Gastrocnemius medialis (tissue), 4 donors: ENCODE data around the gene GPRIN1. TPM values are rescaled to one million over a fixed set of nuclear protein-coding genes. Genes with fewer than 3 reads are reported as not detected.

Experiments
- ATAC-seq, 2 donors: fragments of 150-250 bp; one replicate each; pipeline ENCODE4 v1.9.1; 2016
- DNase-seq, 2 donors: peaks; one replicate each; pipeline ENCODE4 v3.0.0-alpha.2; 2019
- H3K27ac ChIP-seq, 4 donors: fragments of 200-600 bp; sonication (generic); 1 replicate in 1 of 4; 2 replicates in 3 of 4; pipeline ENCODE4 v1.5.1; 2016 to 2018; ENCODE audit warnings: mild to moderate bottlenecking in 2 of 4, moderate library complexity in 1 of 4
- H3K27me3 ChIP-seq, 3 donors: fragments of 200-600 bp; sonication (generic) in 2 of 3; 1 replicate in 1 of 3; 2 replicates in 2 of 3; pipeline versions ENCODE4 v1.5.1 to v1.6.0; 2016 to 2019; ENCODE audit warnings: mild to moderate bottlenecking in 1 of 3, moderate library complexity in 1 of 3
- H3K36me3 ChIP-seq, 2 donors: fragments of 200-600 bp; sonication (generic) in 1 of 2; one replicate each; pipeline ENCODE4 v1.5.1; 2017 to 2018
- H3K4me1 ChIP-seq, 2 donors: fragments of 200-600 bp; sonication (generic) in 1 of 2; one replicate each; pipeline ENCODE4 v1.5.1; 2016 to 2017; ENCODE audit warnings: mild to moderate bottlenecking in 2 of 2
- H3K4me3 ChIP-seq, 4 donors: fragments of 200-600 bp; sonication (generic) in 3 of 4; 1 replicate in 1 of 4; 2 replicates in 3 of 4; pipeline ENCODE4 v1.5.1; 2016 to 2019; ENCODE audit warnings: mild to moderate bottlenecking in 2 of 4
- H3K9me3 ChIP-seq, 3 donors: fragments of 200-600 bp; sonication (generic) in 2 of 3; 1 replicate in 1 of 3; 2 replicates in 2 of 3; pipeline ENCODE4 v1.5.1; 2016 to 2019
- POLR2A ChIP-seq, 2 donors: fragments of 450-650 bp; IDR thresholded peaks; one replicate each; pipeline ENCODE4 v1.6.1; 2017; ENCODE audit warnings: antibody characterized with exemption in 2 of 2, mild to moderate bottlenecking in 2 of 2, moderate library complexity in 2 of 2
- in situ Hi-C, 4 donors: fragments of 200-750 bp; cut with MboI; loops; one replicate each; pipeline versions ENCODE4 v1.15.0 to v1.8.0; 2017; ENCODE audit warnings: low sequenced_read_pairs in 4 of 4
- intact Hi-C: fragments of 100-400 bp; cut with DNase I; formaldehyde crosslinking; loops from one replicate; pipeline ENCODE4 v1.15.1; 2023; ENCODE audit warnings: low total_unique reads
- total RNA-seq, 4 donors: library from RNA; depleted of rRNA; stranded (reverse); fragments of >200 nt; gene quantifications; one replicate each; pipeline versions ENCODE4 v1.1.0 to v1.2.3, GENCODE V29; 2016
- TF ChIP-seq, protein P1 (sequence below), 5 experiments: fragments of 450-650 bp in 3 of 5; fragments of 200-600 bp in 2 of 5; sonication (generic) in 2 of 5; IDR thresholded peaks in 4 of 5; conservative IDR thresholded peaks in 1 of 5; 1 replicate in 4 of 5; 2 replicates in 1 of 5; pipeline ENCODE4 v1.5.1; 2016 to 2019; ENCODE audit warnings: antibody characterized with exemption in 5 of 5, mild to moderate bottlenecking in 3 of 5, moderate library complexity in 3 of 5

Gene GPRIN1
- total RNA-seq, 4 donors from 2014 or later = 0.35 to 0.78 (median 0.47) TPM

GRCh38 chr5:176565760-176566288 is 44.1 kb downstream of the GPRIN1 start:
- H3K9me3 ChIP-seq = no peaks in the 10 kb centered on the region
- intact Hi-C loops = no loop called here
- DNase-seq (no peak), ATAC-seq (no peak)
- TF ChIP-seq, protein P1, sequence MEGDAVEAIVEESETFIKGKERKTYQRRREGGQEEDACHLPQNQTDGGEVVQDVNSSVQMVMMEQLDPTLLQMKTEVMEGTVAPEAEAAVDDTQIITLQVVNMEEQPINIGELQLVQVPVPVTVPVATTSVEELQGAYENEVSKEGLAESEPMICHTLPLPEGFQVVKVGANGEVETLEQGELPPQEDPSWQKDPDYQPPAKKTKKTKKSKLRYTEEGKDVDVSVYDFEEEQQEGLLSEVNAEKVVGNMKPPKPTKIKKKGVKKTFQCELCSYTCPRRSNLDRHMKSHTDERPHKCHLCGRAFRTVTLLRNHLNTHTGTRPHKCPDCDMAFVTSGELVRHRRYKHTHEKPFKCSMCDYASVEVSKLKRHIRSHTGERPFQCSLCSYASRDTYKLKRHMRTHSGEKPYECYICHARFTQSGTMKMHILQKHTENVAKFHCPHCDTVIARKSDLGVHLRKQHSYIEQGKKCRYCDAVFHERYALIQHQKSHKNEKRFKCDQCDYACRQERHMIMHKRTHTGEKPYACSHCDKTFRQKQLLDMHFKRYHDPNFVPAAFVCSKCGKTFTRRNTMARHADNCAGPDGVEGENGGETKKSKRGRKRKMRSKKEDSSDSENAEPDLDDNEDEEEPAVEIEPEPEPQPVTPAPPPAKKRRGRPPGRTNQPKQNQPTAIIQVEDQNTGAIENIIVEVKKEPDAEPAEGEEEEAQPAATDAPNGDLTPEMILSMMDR (IDR thresholded peaks at IDR 0.05 in 4 of 5, conservative IDR thresholded peaks at IDR 0.05 in 1 of 5) = no peak
- TF ChIP-seq POLR2A (IDR thresholded peaks at IDR 0.05) = no peak
- in situ Hi-C loops = no loop called here
- no peaks in the 10 kb centered on the region for H3K4me1 ChIP-seq
- peaks cover 6 to 14% (median 8%) of the 10 kb centered on the region in 3 donors for H3K27me3 ChIP-seq
- no peak overlapping the region for H3K4me3 ChIP-seq
- no peak overlapping the region for H3K27ac ChIP-seq
- H3K36me3 ChIP-seq = no peaks in the 10 kb centered on the region

- Histone ChIP-seq H3K9me3 (no peaks in the 10 kb centered on the region), H3K4me1 (no peaks in the 10 kb centered on the region), H3K36me3 (no peaks in the 10 kb centered on the region), H3K27me3 (peaks cover 4 to 14% (median 8%) of the 10 kb centered on the region in 3 donors), H3K4me3 (no peak overlapping the region), H3K27ac (no peak overlapping the region)
- intact Hi-C loops = no loop called here
- TF ChIP-seq POLR2A (IDR thresholded peaks at IDR 0.05) = no peak
- TF ChIP-seq, protein P1 (IDR thresholded peaks at IDR 0.05 in 4 of 5, conservative IDR thresholded peaks at IDR 0.05 in 1 of 5) = no peak
- in situ Hi-C loops = no loop called here
- DNase-seq = no peak
- ATAC-seq = no peak
These were observed 46.0 kb downstream of the GPRIN1 start for GRCh38 chr5:176564002-176564401.

GRCh38 chr5:176562189-176562588 is 47.8 kb downstream of the GPRIN1 start:
- Histone ChIP-seq H3K9me3 (no peaks in the 10 kb centered on the region), H3K36me3 (no peaks in the 10 kb centered on the region), H3K4me3 (no peak overlapping the region), H3K4me1 (no peaks in the 10 kb centered on the region), H3K27ac (no peak overlapping the region), H3K27me3 (no peaks in the 10 kb centered on the region)
- ATAC-seq = no peak
- DNase-seq = no peak
- intact Hi-C loops (no loop called here), in situ Hi-C loops (no loop called here)
- TF ChIP-seq, protein P1 (IDR thresholded peaks at IDR 0.05 in 4 of 5, conservative IDR thresholded peaks at IDR 0.05 in 1 of 5) = no peak
- no peak for TF ChIP-seq POLR2A (IDR thresholded peaks at IDR 0.05)

DNA sequence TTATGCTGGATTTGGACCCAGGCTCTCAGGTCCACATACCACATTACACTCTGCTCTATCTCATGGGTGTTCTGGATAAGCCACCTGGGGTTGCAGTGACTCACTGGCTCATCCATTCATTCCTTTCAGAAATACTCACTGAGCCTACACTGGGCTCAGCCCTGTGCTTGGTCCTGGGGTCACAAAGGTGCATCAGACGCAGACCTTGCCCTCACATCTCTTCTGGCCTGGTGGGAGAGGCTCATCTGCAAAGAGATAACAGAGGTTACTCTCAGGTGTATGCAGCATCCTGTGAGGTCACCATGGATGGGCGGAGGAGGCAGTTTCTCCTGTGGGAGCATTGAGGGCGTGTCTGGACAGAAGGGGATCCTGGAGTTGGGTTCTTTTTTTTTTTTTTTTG is 48.7 kb downstream of the GPRIN1 start:
- intact Hi-C loops = no loop called here
- H3K27ac ChIP-seq = no peak overlapping the region
- H3K4me1 ChIP-seq = no peaks in the 10 kb centered on the region
- in situ Hi-C loops = no loop called here
- no peak for TF ChIP-seq POLR2A (IDR thresholded peaks at IDR 0.05)
- TF ChIP-seq, protein P1 (IDR thresholded peaks at IDR 0.05 in 4 of 5, conservative IDR thresholded peaks at IDR 0.05 in 1 of 5) = no peak
- ATAC-seq (no peak), DNase-seq (no peak)
- H3K27me3 ChIP-seq = no peaks in the 10 kb centered on the region
- H3K4me3 ChIP-seq = no peak overlapping the region
- no peaks in the 10 kb centered on the region for H3K9me3 ChIP-seq
- no peaks in the 10 kb centered on the region for H3K36me3 ChIP-seq

- TF ChIP-seq, protein P1 (IDR thresholded peaks at IDR 0.05 in 4 of 5, conservative IDR thresholded peaks at IDR 0.05 in 1 of 5) = no peak
- no peak for TF ChIP-seq POLR2A (IDR thresholded peaks at IDR 0.05)
- ATAC-seq (no peak), DNase-seq (no peak)
- Histone ChIP-seq H3K27ac (no peak overlapping the region), H3K4me3 (no peak overlapping the region), H3K9me3 (no peaks in the 10 kb centered on the region), H3K36me3 (no peaks in the 10 kb centered on the region), H3K4me1 (no peaks in the 10 kb centered on the region), H3K27me3 (no peaks in the 10 kb centered on the region)
- in situ Hi-C loops = no loop called here
- intact Hi-C loops = no loop called here
These were observed 49.6 kb downstream of the GPRIN1 start for GRCh38 chr5:176560364-176560763.
